H1 (cell line): ENCODE measurements around the gene LY6G6F. TPM values are rescaled to one million over a fixed set of nuclear protein-coding genes. Genes with fewer than 3 reads are reported as not detected.

Experiments used
- EZH2 ChIP-seq: fragments of 200-600 bp; sonication (generic); IDR thresholded peaks from 2 replicates; pipeline ENCODE4 v1.7.1; 2012; ENCODE audit warnings: low read depth, mild to moderate bottlenecking, moderate library complexity, low read length, inconsistent platforms; ENCODE audit not compliant: severe bottlenecking
- GABPA ChIP-seq: IDR thresholded peaks from 2 replicates; pipeline ENCODE4 v1.6.1; 2011; ENCODE audit warnings: mild to moderate bottlenecking, low read length, moderate library complexity, borderline replicate concordance; ENCODE audit not compliant: insufficient read depth
- POLR2AphosphoS5 ChIP-seq: IDR thresholded peaks from 2 replicates; pipeline ENCODE4 v1.6.1; 2011; ENCODE audit warnings: low read depth, low read length
- polyA plus RNA-seq, 7 experiments: library from polyadenylated mRNA; depleted of rRNA in 3 of 7; stranded (reverse) in 5 of 7; unstranded in 2 of 7; fragments of >200 nt in 5 of 7; fragments of 200-250 nt in 2 of 7; gene quantifications; 1 replicate in 5 of 7; 2 replicates in 1 of 7; 4 replicates in 1 of 7; pipeline versions ENCODE4 v1.2.1 to v1.2.3, GENCODE V29; 2011 to 2013; ENCODE audit warnings: missing spikeins in 2 of 7, mixed read lengths in 2 of 7
- total RNA-seq: library from RNA; stranded (reverse); fragmentation: NEBNext Ultra II Directional; extraction: Animal tissue kit (Norgen Biotek cat#: 25700); gene quantifications from 2 replicates; pipeline ENCODE4 v1.2.1, GENCODE V29; 2021
- TF ChIP-seq, protein P1 (sequence below), 3 experiments: IDR thresholded peaks; 1 replicate in 2 of 3; 2 replicates in 1 of 3; pipeline versions ENCODE4 v1.5.1 to v1.6.1; 2011; ENCODE audit warnings: low read length in 3 of 3, mild to moderate bottlenecking in 3 of 3, inconsistent platforms in 2 of 3, low read depth in 1 of 3, moderate library complexity in 1 of 3; ENCODE audit not compliant: insufficient read depth in 1 of 3; ENCODE audit errors: control extremely low read depth in 1 of 3

LY6G6F gene
- total and polyA plus RNA-seq, 2 of the 8 experiments (the other 6 are each of a cell fraction or from before 2014, with no cell fraction given) = not detected

DNA sequence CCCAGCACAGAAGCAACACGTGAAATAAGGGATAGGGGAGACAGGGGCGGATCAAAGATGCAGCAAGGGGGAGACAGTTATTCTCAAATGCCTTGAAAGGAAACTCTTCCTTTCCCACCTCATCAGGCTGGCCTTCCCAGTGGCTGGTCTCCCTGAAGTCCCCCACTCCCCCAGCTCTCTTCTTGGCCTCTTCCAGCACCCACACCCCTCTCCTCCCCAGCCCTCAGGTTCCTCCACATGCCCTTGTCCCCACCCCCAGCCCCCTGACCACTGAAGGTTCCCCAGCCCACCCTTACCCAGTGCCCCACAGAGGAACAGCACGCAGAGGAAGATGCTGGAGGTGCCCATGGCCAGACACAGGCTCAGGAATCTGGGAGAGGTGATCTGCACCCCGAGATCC is 6.8 kb downstream of the LY6G6F start (continued):
- TF ChIP-seq, protein P1, sequence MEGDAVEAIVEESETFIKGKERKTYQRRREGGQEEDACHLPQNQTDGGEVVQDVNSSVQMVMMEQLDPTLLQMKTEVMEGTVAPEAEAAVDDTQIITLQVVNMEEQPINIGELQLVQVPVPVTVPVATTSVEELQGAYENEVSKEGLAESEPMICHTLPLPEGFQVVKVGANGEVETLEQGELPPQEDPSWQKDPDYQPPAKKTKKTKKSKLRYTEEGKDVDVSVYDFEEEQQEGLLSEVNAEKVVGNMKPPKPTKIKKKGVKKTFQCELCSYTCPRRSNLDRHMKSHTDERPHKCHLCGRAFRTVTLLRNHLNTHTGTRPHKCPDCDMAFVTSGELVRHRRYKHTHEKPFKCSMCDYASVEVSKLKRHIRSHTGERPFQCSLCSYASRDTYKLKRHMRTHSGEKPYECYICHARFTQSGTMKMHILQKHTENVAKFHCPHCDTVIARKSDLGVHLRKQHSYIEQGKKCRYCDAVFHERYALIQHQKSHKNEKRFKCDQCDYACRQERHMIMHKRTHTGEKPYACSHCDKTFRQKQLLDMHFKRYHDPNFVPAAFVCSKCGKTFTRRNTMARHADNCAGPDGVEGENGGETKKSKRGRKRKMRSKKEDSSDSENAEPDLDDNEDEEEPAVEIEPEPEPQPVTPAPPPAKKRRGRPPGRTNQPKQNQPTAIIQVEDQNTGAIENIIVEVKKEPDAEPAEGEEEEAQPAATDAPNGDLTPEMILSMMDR (IDR thresholded peaks at IDR 0.05; ENCODE audit: control extremely low read depth in 1 of 3, insufficient read depth in 1 of 3, low read depth in 1 of 3, low read length in 3 of 3) = no peak
- TF ChIP-seq POLR2AphosphoS5 = no peak
- no peak for TF ChIP-seq GABPA
- no peak for TF ChIP-seq EZH2
